Activated CD8-positive, alpha-beta memory T cell treated with anti-CD3 and anti-CD28 coated beads for 36 hours (primary cell): ENCODE results near the gene IAH1. TPM values are rescaled to one million over a fixed set of nuclear protein-coding genes. Genes with fewer than 3 reads are reported as not detected.

Source experiments
- CTCF ChIA-PET: fragments of 350-600 bp; sonication (Branson Sonifier 250); formaldehyde crosslinking; loops from one replicate; lab custom pipeline; 2021; ENCODE audit warnings: antibody characterized with exemption; lab: Charles Lee
- POLR2A ChIA-PET: fragments of 350-600 bp; sonication (Branson Sonifier 250); formaldehyde crosslinking; loops from one replicate; lab custom pipeline; 2021; ENCODE audit warnings: antibody characterized with exemption; lab: Charles Lee
- total RNA-seq, 2 experiments: library from RNA; stranded (reverse); gene quantifications; one replicate each; pipeline ENCODE4 v1.2.3, GENCODE V29; 2021

The IAH1 gene, protein sequence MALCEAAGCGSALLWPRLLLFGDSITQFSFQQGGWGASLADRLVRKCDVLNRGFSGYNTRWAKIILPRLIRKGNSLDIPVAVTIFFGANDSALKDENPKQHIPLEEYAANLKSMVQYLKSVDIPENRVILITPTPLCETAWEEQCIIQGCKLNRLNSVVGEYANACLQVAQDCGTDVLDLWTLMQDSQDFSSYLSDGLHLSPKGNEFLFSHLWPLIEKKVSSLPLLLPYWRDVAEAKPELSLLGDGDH
- total RNA-seq, result 10 to 100 TPM; 71.7 to 76.6 TPM

GRCh38 chr2:9474361-9475057, at the start of gene IAH1:
IAH1 (plus strand) TSS chr2:9474551; CDS start chr2:9474567, 16 bp downstream.
- CTCF ChIA-PET, result interaction anchor here (0.5 to 1.5 kb wide), 4 partner anchors 19 to 81 kb away, joined by 3 to 6 read pairs (median 3); partner anchors contain the start of gene ADAM17
- POLR2A ChIA-PET, result interaction anchor here (0.6 to 1.1 kb wide), 5 partner anchors 34 to 81 kb away, joined by 3 to 10 read pairs (median 4); partner anchors contain the start of genes ADAM17, CPSF3 and ITGB1BP1

DNA sequence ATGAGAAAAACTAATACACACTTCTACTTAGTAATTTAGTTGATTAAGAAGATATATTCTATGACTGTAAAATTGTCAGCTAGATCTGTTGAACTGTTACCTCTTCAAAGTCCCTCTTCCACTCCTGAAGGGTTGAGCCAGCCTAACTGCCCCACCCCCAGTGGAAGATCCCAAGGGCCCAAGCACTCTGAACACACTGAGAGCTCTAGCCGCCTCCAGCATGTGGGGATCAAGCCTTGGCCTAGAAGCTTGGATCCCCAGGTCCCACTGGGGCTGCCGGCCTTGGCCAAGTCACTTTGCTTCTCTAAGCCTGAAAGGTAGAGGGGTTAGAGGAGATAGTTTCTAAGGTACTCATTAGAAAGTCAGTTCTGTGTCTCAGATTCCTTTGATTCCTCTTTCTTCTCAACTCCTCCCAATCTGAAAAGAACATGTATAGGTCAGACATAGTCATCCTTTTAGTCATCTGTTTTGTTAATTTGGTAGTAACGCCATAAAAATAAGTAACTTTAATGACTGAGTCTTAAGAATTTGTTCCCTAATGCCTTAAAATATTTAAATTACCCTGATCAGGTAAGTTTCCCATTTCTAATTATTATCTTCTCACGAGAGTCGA, 45.3 kb upstream of the IAH1 start:
- ChIA-PET CTCF (no interaction called here), POLR2A (no interaction called here)

- ChIA-PET POLR2A (no interaction called here), CTCF (no interaction called here)
These were observed 43.7 kb upstream of the IAH1 start for GRCh38 chr2:9430316-9431293.

- ChIA-PET POLR2A (interaction anchor here (0.7 kb wide), 1 partner anchor 108 kb away, joined by 3 read pairs; no protein-coding TSS in a partner anchor), CTCF (no interaction called here)
These were observed 39.9 kb upstream of the IAH1 start for GRCh38 chr2:9434489-9434888.

DNA sequence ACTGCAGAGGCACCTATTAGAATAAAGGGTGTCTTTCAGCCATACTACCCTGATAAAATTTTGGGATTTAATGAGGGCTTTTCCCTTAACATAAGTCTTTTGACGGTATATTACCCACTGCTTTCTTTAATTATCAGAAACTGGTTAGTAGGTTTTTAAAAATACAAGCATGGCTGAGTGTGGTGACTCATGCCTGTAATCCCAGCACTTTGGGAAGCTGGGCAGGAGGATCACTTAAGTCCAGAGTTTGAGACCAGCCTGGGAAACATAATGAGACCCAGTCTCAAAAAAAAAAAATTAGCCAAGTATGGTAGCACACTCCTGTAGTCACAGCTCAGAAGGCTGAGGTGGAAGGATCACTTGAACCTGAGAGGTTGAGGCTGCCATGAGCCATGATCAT, 34.8 kb upstream of the IAH1 start:
- ChIA-PET POLR2A (no interaction called here), CTCF (no interaction called here)

DNA sequence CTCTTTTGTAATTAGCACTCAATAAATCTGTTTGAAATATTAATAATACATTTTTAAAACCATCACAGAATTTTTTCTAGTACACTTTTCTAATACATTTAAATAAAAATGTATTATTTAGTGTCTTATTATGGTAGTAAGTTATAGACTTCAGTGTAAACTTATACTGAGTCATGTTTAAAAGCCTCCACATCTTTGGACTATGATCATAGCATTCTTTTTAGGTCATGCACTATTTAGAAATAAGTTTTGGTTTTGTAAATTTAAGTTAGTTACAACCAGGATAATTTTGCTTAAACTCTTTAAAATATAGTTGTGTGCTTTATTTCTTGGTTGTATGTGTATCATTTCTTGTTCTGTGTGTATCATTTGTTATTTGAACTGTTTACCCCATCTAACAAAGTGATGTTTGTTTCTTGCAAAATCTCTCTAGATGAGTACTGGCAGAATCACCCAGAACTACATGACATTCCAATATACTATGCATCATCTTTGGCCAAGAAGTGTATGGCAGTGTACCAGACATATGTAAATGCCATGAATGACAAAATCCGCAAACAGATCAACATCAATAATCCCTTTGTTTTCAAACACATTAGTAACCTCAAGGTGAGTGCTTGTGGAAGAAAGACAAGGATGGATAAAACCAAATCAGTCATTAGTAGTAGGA, 34.2 kb upstream of the IAH1 start:
- POLR2A ChIA-PET, result interaction anchor here (0.5 kb wide), 1 partner anchor 33 kb away, joined by 3 read pairs; no protein-coding TSS in a partner anchor

DNA sequence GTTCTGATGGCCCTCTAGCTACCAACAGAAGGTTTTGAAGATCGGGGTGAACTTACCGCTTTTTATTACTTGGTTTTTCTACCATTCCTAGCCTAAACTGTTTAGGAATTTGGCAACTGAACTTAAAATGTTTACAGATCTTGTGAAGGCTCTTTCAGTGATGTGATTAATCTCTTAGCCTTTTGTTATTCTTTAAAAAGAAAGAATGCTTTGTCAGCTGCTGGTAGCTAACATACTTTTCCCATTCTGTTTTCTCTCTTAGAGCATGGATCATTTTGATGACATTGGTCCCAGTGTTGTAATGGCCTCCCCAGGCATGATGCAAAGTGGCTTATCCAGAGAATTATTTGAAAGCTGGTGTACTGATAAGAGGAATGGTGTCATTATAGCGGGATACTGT, 32.8 kb upstream of the IAH1 start:
- CTCF ChIA-PET, result no interaction called here
- POLR2A ChIA-PET, result no interaction called here

More for the DNA sequence above, 34.2 kb upstream of the IAH1 start:
- CTCF ChIA-PET, result no interaction called here

- ChIA-PET POLR2A (no interaction called here), CTCF (no interaction called here)
These were observed 30.8 kb upstream of the IAH1 start for GRCh38 chr2:9443526-9443925.

- CTCF ChIA-PET, result no interaction called here
- POLR2A ChIA-PET, result no interaction called here
These were observed 29.3 kb upstream of the IAH1 start for GRCh38 chr2:9445089-9445488.

DNA sequence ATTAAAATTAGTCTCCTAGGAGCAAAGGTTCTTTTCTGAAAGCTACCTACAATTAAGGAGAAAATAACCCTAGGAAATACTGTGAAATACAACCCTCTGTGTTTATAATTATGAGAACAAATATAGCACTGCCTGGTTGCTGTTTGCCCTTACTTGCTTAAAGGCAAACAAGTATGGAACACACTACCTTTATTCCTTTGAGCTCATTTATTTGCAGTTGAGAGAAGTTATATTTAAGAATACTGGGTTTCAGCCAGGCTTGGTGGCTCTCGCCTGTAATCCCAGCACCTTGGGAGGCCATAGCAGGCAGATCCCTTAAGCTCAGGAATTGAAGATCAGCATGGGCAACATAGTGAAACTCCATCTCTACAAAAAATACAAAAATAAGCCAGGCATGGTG, 23.1 kb upstream of the IAH1 start:
- ChIA-PET CTCF (no interaction called here), POLR2A (interaction anchor here (0.5 to 0.7 kb wide), 2 partner anchors 25 to 530 kb away, joined by 3 to 9 read pairs; no protein-coding TSS in a partner anchor)

- POLR2A ChIA-PET, result no interaction called here
- CTCF ChIA-PET, result interaction anchor here (0.6 kb wide), 1 partner anchor 90 kb away, joined by 3 read pairs; no protein-coding TSS in a partner anchor
These were observed 13.8 kb upstream of the IAH1 start for GRCh38 chr2:9460441-9461017.

GRCh38 chr2:9461079-9461478, 13.3 kb upstream of the IAH1 start:
- ChIA-PET POLR2A (no interaction called here), CTCF (interaction anchor here (0.6 kb wide), 1 partner anchor 90 kb away, joined by 3 read pairs; no protein-coding TSS in a partner anchor)

DNA sequence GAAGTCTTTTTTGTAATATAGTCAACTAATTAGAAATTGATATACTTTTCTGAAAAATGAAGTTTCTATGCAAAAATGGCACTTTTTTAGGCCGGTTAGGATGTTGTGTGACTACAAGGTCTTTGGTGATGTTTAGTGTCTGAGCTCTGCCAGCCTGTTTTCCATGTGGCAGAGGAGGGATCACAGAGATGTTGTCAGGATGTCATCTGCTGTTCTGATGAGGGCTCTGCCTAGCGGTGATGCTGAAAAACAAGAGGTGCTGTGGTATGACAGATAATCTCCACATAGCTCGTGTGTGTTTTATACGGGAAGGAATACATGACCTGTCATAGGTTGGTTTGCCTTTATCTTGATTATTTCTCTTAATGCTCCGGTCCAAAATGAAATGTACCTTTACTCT, 12.0 kb upstream of the IAH1 start:
- POLR2A ChIA-PET, result interaction anchor here (1.3 kb wide), 1 partner anchor 11 kb away, joined by 3 read pairs; no protein-coding TSS in a partner anchor
- CTCF ChIA-PET, result no interaction called here

DNA sequence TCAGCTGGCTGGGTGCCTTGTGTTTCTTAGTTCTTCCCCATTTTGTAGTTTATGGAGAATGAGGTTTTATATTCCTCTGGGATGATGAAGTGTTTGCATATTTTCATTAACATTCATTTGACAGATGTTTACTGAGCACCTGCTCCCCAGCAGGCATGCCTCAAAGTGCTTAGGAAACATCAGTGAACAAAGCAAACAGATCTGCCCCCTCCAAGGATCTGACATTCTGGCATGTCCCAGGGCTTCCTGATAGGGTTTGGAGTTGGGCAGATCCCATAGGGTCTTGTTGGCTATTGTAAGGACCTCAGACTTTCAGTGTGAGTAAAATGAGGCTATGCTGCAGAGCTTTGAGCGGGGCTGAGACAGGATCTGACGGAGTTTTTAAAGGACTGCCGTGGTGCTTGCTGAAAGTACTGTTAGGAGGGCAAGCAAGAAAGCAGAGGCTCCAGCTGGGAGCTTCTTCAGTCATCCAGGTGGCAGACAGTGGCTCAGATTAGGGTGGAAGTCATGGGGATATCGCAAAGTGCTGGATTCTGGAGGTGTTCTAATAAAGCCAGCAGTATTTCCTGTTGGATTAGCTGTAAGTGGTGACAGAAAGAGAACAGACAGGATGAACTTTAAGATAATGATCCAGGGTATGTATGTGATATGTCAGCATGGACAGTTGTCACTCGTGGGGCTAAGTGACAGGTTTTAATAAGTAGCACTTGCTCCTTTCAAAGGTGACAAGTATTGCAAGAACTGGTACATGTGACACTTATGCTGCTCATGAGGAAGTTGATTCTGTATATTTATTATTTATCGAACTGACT, 11.3 kb upstream of the IAH1 start:
- POLR2A ChIA-PET, result interaction anchor here (1.3 kb wide), 1 partner anchor 10 kb away, joined by 3 read pairs; no protein-coding TSS in a partner anchor
- CTCF ChIA-PET, result interaction anchor here (0.6 kb wide), 1 partner anchor 98 kb away, joined by 3 read pairs; no protein-coding TSS in a partner anchor

DNA sequence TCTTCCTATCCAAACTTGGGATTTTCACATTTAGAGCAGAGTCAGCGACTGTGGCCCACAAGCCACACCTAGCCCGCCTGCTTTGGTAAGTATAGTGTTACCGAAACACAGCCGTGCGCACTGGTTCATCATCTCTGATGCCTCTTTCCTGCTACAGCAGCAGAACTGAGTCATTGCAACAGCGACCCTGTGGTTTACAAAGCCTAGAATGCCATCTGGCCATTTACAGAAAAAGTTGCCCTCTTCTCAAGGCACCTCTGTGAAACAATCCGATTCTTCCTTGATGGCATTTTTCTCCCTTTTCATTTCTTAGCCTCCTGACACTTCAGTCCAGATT, 10.7 kb upstream of the IAH1 start:
- ChIA-PET POLR2A (interaction anchor here (1.3 kb wide), 1 partner anchor 10 kb away, joined by 3 read pairs; no protein-coding TSS in a partner anchor), CTCF (no interaction called here)

- ChIA-PET POLR2A (no interaction called here), CTCF (no interaction called here)
These were observed 9.2 kb upstream of the IAH1 start for GRCh38 chr2:9465170-9465569.

DNA sequence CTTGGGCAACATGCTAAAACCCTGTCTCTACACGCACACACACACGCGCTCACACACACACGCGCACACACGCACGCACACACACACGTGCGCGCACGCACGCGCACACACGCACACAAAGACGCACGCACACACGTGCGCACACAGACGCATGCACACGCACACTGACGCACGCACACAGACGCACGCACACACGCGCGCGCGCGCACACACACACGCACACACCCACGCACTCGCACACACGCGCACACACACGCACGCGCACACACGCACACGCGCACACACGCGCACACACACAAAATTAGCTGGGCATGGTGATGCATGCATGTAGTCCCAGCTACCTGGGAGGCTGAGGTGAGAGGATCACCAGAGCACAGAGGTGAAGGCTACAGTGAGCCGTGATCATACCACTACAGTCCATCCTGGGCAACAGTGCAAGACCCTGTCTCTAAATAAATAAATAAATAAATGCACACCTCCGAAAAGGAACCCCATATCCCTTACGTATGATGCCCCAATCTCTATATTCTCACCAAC, 8.1 kb upstream of the IAH1 start:
- CTCF ChIA-PET, result no interaction called here
- POLR2A ChIA-PET, result no interaction called here
